Activated CD8-positive, alpha-beta memory T cell treated with anti-CD3 and anti-CD28 coated beads for 36 hours (primary cell): ENCODE data around the gene CFAP157. TPM values are rescaled to one million over a fixed set of nuclear protein-coding genes. Genes with fewer than 3 reads are reported as not detected.

Experiments
- CTCF ChIA-PET: fragments of 350-600 bp; sonication (Branson Sonifier 250); formaldehyde crosslinking; loops from one replicate; lab custom pipeline; 2021; ENCODE audit warnings: antibody characterized with exemption; lab: Charles Lee
- POLR2A ChIA-PET: fragments of 350-600 bp; sonication (Branson Sonifier 250); formaldehyde crosslinking; loops from one replicate; lab custom pipeline; 2021; ENCODE audit warnings: antibody characterized with exemption; lab: Charles Lee
- total RNA-seq, 2 experiments: library from RNA; stranded (reverse); gene quantifications; one replicate each; pipeline ENCODE4 v1.2.3, GENCODE V29; 2021

The CFAP157 gene
- total RNA-seq, 2 experiments from 2014 or later: not detected

- CTCF ChIA-PET: no interaction called here
- POLR2A ChIA-PET: no interaction called here
Measured at GRCh38 chr9:127726871-127727270, 20.1 kb downstream of the CFAP157 start.

- ChIA-PET CTCF (interaction anchor here (1.3 kb wide), 1 partner anchor 120 kb away, joined by 3 read pairs; no protein-coding TSS in a partner anchor), POLR2A (interaction anchor here (0.5 kb wide), 1 partner anchor 50 kb away, joined by 3 read pairs; no protein-coding TSS in a partner anchor)
Measured at GRCh38 chr9:127728808-127729207, 22.0 kb downstream of the CFAP157 start.

GRCh38 chr9:127729522-127730256 lies 22.9 kb downstream of the CFAP157 start:
- POLR2A ChIA-PET: interaction anchor here (0.5 kb wide), 1 partner anchor 49 kb away, joined by 3 read pairs; no protein-coding TSS in a partner anchor
- CTCF ChIA-PET: interaction anchor here (0.6 to 1.3 kb wide), 4 partner anchors 94 to 465 kb away, joined by 3 to 4 read pairs (median 3); no protein-coding TSS in a partner anchor

GRCh38 chr9:127730262-127730661 lies 23.5 kb downstream of the CFAP157 start:
- ChIA-PET CTCF (interaction anchor here (2.1 kb wide), 1 partner anchor 140 kb away, joined by 5 read pairs; no protein-coding TSS in a partner anchor), POLR2A (no interaction called here)

GRCh38 chr9:127730799-127731410 lies 24.1 kb downstream of the CFAP157 start:
- POLR2A ChIA-PET: no interaction called here
- CTCF ChIA-PET: interaction anchor here (1.5 to 2.1 kb wide), 2 partner anchors 14 to 141 kb away, joined by 5 to 6 read pairs; no protein-coding TSS in a partner anchor

GRCh38 chr9:127731938-127732337 lies 25.1 kb downstream of the CFAP157 start:
- CTCF ChIA-PET: interaction anchor here (1.5 to 2.1 kb wide), 2 partner anchors 13 to 142 kb away, joined by 5 to 6 read pairs; no protein-coding TSS in a partner anchor
- POLR2A ChIA-PET: no interaction called here

- ChIA-PET CTCF (interaction anchor here (1.5 to 3.8 kb wide), 3 partner anchors 13 to 189 kb away, joined by 5 to 23 read pairs (median 6); no protein-coding TSS in a partner anchor), POLR2A (no interaction called here)
Measured at GRCh38 chr9:127732444-127732843, 25.7 kb downstream of the CFAP157 start.

GRCh38 chr9:127733614-127734013 lies 26.8 kb downstream of the CFAP157 start:
- ChIA-PET CTCF (interaction anchor here (1.0 to 3.8 kb wide), 5 partner anchors 38 to 188 kb away, joined by 3 to 36 read pairs (median 23); partner anchors contain the start of genes CDK9 and STXBP1), POLR2A (no interaction called here)

- POLR2A ChIA-PET: interaction anchor here (0.8 to 1.8 kb wide), 10 partner anchors 9 to 284 kb away, joined by 3 to 7 read pairs (median 4); partner anchors contain the start of genes CDK9, PTRH1 and SH2D3C
- CTCF ChIA-PET: interaction anchor here (0.5 to 3.8 kb wide), 44 partner anchors 10 to 300 kb away, joined by 3 to 36 read pairs (median 4); partner anchors contain the start of genes CDK9, PTRH1, SH2D3C and ST6GALNAC4
Measured at GRCh38 chr9:127734247-127734746, 27.5 kb downstream of the CFAP157 start.

GRCh38 chr9:127734747-127735529 lies 28.1 kb downstream of the CFAP157 start, which contains the start of gene TOR2A:
TOR2A (minus strand) TSS chr9:127735294; CDS start chr9:127735270, 24 bp downstream.
- CTCF ChIA-PET: interaction anchor here (0.6 to 3.8 kb wide), 49 partner anchors 9 to 300 kb away, joined by 3 to 36 read pairs (median 4); partner anchors contain the start of genes CDK9, PTRH1, SH2D3C and ST6GALNAC4
- POLR2A ChIA-PET: interaction anchor here (0.7 to 1.8 kb wide), 16 partner anchors 8 to 311 kb away, joined by 3 to 10 read pairs (median 4); partner anchors contain the start of genes CDK9, PTRH1, SH2D3C and ST6GALNAC4

GRCh38 chr9:127735530-127736185 lies 28.9 kb downstream of the CFAP157 start:
- ChIA-PET POLR2A (interaction anchor here (0.7 to 1.8 kb wide), 10 partner anchors 15 to 310 kb away, joined by 3 to 10 read pairs (median 4); partner anchors contain the start of genes SH2D3C and ST6GALNAC4), CTCF (interaction anchor here (0.9 to 3.8 kb wide), 29 partner anchors 8 to 299 kb away, joined by 3 to 36 read pairs (median 5); partner anchors contain the start of genes CDK9, PTRH1, SH2D3C and ST6GALNAC4)

GRCh38 chr9:127738666-127739065 lies 31.9 kb downstream of the CFAP157 start:
- ChIA-PET POLR2A (interaction anchor here (0.9 kb wide), 1 partner anchor 27 kb away, joined by 3 read pairs; no protein-coding TSS in a partner anchor), CTCF (no interaction called here)

- ChIA-PET CTCF (interaction anchor here (1.4 kb wide), 1 partner anchor 181 kb away, joined by 3 read pairs; no protein-coding TSS in a partner anchor), POLR2A (interaction anchor here (0.7 kb wide), 1 partner anchor 8 kb away, joined by 3 read pairs; no protein-coding TSS in a partner anchor)
Measured at GRCh38 chr9:127739614-127740330, 33.0 kb downstream of the CFAP157 start.

GRCh38 chr9:127741831-127742434 lies 35.1 kb downstream of the CFAP157 start:
- CTCF ChIA-PET: interaction anchor here (0.6 to 2.3 kb wide), 3 partner anchors 22 to 180 kb away, joined by 3 to 9 read pairs (median 3); no protein-coding TSS in a partner anchor
- POLR2A ChIA-PET: interaction anchor here (1.7 kb wide), 1 partner anchor 7 kb away, joined by 5 read pairs; the partner anchor contains the start of gene TOR2A

- CTCF ChIA-PET: interaction anchor here (1.2 to 2.3 kb wide), 2 partner anchors 21 to 127 kb away, joined by 3 to 9 read pairs; no protein-coding TSS in a partner anchor
Measured at GRCh38 chr9:127742435-127743088, 35.8 kb downstream of the CFAP157 start.

More at GRCh38 chr9:127742435-127743088, 35.8 kb downstream of the CFAP157 start:
- POLR2A ChIA-PET: interaction anchor here (1.7 kb wide), 1 partner anchor 8 kb away, joined by 5 read pairs; the partner anchor contains the start of gene TOR2A
